NT2/D1 (cell line): ENCODE results near the gene TUBB1.

ENCODE experiments used
- SUZ12 ChIP-seq: IDR thresholded peaks from 2 replicates; pipeline ENCODE4 v1.6.1; 2011; ENCODE audit not compliant: insufficient read length, insufficient read depth; ENCODE audit errors: extremely low read depth
- YY1 ChIP-seq: IDR thresholded peaks from 2 replicates; pipeline ENCODE4 v1.6.1; 2011; ENCODE audit not compliant: insufficient read length, insufficient read depth
- ZNF274 ChIP-seq: IDR thresholded peaks from 2 replicates; pipeline ENCODE4 v1.6.1; 2011; ENCODE audit warnings: mild to moderate bottlenecking, low read depth, low read length

DNA sequence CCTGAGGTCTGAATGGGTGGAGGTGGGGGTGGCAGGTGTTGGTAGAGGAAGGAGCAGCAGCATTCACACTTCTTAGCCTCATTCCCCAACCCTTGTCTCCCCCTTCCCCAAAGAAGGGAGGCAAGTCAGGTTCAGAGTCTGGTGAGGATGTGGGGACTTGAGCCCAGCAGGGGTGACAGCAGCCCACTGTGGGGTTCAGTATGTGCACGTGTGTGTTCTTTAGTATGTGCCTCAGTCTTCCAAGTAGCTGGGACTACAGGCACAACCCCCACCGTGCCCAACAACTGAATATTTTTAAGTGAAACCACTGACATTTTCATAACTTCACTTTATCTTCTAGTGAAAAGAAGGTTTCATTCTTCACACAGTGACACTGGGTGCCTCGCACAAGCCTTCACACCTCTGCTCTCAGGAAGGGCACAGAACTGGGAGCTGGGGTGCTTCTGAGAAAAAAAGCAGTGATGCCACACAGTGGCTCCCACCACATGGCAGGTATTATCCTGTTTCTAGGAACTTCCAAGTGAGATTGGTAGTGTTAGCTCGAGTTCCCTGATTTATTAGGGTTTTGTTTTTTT, 56.8 kb downstream of the TUBB1 start:
- TF ChIP-seq ZNF274 (no peak), YY1 (no peak), SUZ12 (no peak)
